Measurements from ENCODE around the gene JMJD6.

GRCh38 chr17:76706817-76707216 lies 19.6 kb downstream of the JMJD6 start:
- no peak for TF ChIP-seq CTCF (IDR thresholded peaks at IDR 0.05)
- no peak for TF ChIP-seq POLR2AphosphoS5 (IDR thresholded peaks at IDR 0.05)
- TF ChIP-seq EP300 (IDR thresholded peaks at IDR 0.05) = no peak
- no peak for TF ChIP-seq POLR2A (IDR thresholded peaks at IDR 0.05)
